BLaER1 treated with 17β-estradiol and CSF1 and Interleukin-3, amounts not matched to agents 10 nM and 100 nM (cell line): ENCODE data around the gene CREB3L2.

Experiments used
- H3K27ac ChIP-seq, 11 experiments: shearing (Covaris generic); formaldehyde crosslinking; 2 replicates each; pipeline ENCODE4 v1.8.1; 2022
- H3K27me3 ChIP-seq, 11 experiments: shearing (Covaris generic); formaldehyde crosslinking; 2 replicates each; pipeline ENCODE4 v1.8.1; 2022
- H3K36me3 ChIP-seq, 11 experiments: shearing (Covaris generic); formaldehyde crosslinking; 2 replicates each; pipeline ENCODE4 v1.8.1; 2022
- H3K4me1 ChIP-seq, 10 experiments: shearing (Covaris generic); formaldehyde crosslinking; 2 replicates each; pipeline ENCODE4 v1.8.1; 2022
- H3K4me2 ChIP-seq, 11 experiments: shearing (Covaris generic); formaldehyde crosslinking; 2 replicates each; pipeline ENCODE4 v1.8.1; 2022
- H3K4me3 ChIP-seq, 10 experiments: shearing (Covaris generic); formaldehyde crosslinking; 2 replicates each; pipeline ENCODE4 v1.8.1; 2022
- H3K9ac ChIP-seq, 11 experiments: shearing (Covaris generic); formaldehyde crosslinking; 2 replicates each; pipeline ENCODE4 v1.8.1; 2022
- H3K9me3 ChIP-seq, 11 experiments: shearing (Covaris generic); formaldehyde crosslinking; replicated peaks in 1 of 11; 2 replicates each; pipeline ENCODE4 v1.8.1; 2022
- H4K20me1 ChIP-seq, 11 experiments: shearing (Covaris generic); formaldehyde crosslinking; 2 replicates each; pipeline ENCODE4 v1.8.1; 2022
- Cebpa-rat ChIP-seq, 11 experiments: shearing (Covaris generic); IDR thresholded peaks; 2 replicates each; pipeline ENCODE4 v1.8.1; 2022

The CREB3L2 gene

DNA sequence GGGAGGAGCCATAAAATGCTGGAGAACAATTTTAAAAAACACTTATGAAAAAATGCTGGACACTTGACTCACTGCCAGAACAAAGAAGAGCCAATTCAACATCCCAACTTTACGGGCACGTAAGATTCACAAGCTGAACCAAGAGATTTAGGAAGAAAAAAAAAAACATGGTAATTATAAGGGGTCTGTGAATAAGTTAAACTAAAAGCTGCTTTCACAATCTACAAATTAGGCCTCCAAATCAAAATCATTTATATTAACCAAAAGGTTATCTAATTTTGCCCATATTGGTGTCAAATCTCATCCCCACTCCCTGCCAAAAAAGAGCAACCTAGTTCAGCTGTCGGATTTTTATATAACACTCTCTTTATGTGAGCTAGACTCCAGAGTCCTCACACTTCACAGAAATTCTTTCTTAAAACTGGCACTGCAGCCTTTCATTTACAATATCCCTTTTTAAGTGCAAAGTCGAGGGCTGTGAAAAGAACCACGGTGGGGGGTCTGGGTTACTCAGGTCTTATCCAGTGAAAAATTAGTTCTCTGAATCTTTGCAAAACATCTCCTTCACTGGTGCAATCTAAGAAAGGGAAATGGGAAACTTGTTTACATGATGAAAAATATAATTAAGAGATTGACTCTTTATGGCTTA, 124.7 kb downstream of the CREB3L2 start:
- no peak overlapping the region for H3K4me2 ChIP-seq
- TF ChIP-seq Cebpa-rat (IDR thresholded peaks at IDR 0.05) = no peak
- H3K27me3 ChIP-seq = no peaks in the 10 kb centered on the region
- no peak overlapping the region for H3K9ac ChIP-seq
- H4K20me1 ChIP-seq = no peaks in the 10 kb centered on the region; a peak in 1 of 22 replicates
- peaks cover 49 to 73% (median 62%) of the 10 kb centered on the region in 10 experiments for H3K4me1 ChIP-seq
- peaks cover 8 to 22% (median 15%) of the 10 kb centered on the region in 11 experiments for H3K9me3 ChIP-seq
- peaks cover 40 to 60% (median 57%) of the 10 kb centered on the region in 11 experiments for H3K36me3 ChIP-seq
- H3K27ac ChIP-seq = peak overlapping the region in 6 of 11 experiments; percentile 23 to 93 (median 32); a peak in 7 of 22 replicates
- no peak overlapping the region for H3K4me3 ChIP-seq

DNA sequence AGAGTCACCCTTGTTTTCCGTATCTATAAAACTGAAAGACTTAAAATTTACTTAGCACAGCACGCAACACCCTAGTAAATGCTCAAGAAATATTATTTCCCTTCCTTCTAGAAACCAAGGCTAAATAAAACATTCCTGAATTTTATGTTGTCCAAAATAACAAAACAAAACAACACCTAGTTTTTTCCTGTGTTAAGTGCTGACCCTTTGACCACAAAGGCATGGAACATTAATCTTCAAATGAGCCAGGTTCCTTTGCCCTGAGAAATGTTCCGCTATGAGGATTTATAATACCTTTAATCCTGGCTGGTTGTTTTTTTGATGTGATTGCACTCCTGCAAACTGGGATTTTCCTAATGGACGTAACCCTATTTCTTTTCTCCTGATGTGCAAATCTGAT, 126.1 kb downstream of the CREB3L2 start:
- no peaks in the 10 kb centered on the region for H3K27me3 ChIP-seq
- H3K9me3 ChIP-seq = peaks cover 0 to 12% (median 6%) of the 10 kb centered on the region in 11 experiments; a peak in 8 of 22 replicates
- peaks cover 26 to 48% (median 43%) of the 10 kb centered on the region in 11 experiments; a peak in 20 of 22 replicates for H3K36me3 ChIP-seq
- H3K4me2 ChIP-seq = peak overlapping the region; percentile 9 to 90 (median 77); a peak in 14 of 22 replicates
- peaks cover 50 to 72% (median 63%) of the 10 kb centered on the region in 10 experiments for H3K4me1 ChIP-seq
- H3K27ac ChIP-seq = peak overlapping the region in 6 of 11 experiments; percentile 83 to 93 (median 88); a peak in 12 of 22 replicates
- H3K4me3 ChIP-seq = no peak overlapping the region
- no peaks in the 10 kb centered on the region; a peak in 1 of 22 replicates for H4K20me1 ChIP-seq
- peak overlapping the region in 4 of 11 experiments; percentile 28 to 80 (median 55); a peak in 3 of 22 replicates for H3K9ac ChIP-seq
- TF ChIP-seq Cebpa-rat (IDR thresholded peaks at IDR 0.05) = no peak

DNA sequence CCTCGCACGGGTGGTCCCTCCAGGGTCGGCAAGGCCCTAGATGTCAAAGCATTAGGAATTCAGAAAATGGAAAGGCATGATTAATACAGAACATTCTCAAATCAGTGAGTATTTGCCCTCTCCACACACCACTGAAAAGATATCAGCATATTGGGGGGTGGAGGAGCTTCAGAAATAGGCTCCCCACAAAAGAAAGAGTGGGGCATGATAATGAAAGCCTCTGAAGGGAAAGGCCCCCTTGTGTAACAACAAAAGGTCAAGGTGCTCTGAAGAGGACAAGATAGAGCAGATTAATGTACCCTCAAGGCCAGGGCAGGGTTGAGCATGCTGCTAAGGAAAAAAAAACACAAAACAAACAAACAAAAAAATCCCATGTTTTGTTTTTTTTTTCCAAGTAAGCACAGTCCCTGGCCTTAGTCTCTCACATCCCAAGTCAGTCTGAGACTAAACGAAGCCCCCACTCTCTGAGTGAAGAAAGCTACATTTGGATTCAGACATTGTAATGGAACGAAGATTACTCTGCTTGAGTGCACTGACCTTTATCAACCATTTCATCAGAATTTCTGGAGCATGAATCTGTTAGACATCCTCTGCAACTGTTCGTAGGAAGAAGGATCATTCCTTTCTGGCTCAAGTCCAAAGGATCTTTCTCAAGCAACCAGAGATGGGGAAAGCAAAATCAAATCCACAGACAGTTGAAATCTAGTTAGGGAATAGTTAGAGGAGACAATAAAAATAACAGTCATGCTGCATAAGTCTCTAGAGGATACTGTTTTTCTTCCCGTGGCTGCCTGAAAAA, 127.7 kb downstream of the CREB3L2 start:
- Histone ChIP-seq H3K4me3 (no peak overlapping the region), H3K36me3 (peaks cover 12 to 32% (median 27%) of the 10 kb centered on the region in 11 experiments; a peak in 18 of 22 replicates), H3K4me2 (peak overlapping the region; percentile 70 to 90 (median 83)), H3K27ac (peak overlapping the region; percentile 36 to 93 (median 83); a peak in 21 of 22 replicates), H4K20me1 (no peaks in the 10 kb centered on the region), H3K4me1 (peaks cover 39 to 58% (median 48%) of the 10 kb centered on the region in 10 experiments), H3K27me3 (no peaks in the 10 kb centered on the region), H3K9me3 (peaks cover 0 to 17% (median 7%) of the 10 kb centered on the region in 11 experiments; a peak in 15 of 22 replicates), H3K9ac (peak overlapping the region; percentile 20 to 81 (median 64); a peak in 19 of 22 replicates)
- peak in 4 of 11 experiments; percentile 14 to 72 (median 50); a peak in 3 of 22 replicates for TF ChIP-seq Cebpa-rat (IDR thresholded peaks at IDR 0.05)

GRCh38 chr7:137873524-137873923, 128.4 kb downstream of the CREB3L2 start:
- Histone ChIP-seq H3K27me3 (no peaks in the 10 kb centered on the region), H4K20me1 (no peaks in the 10 kb centered on the region), H3K4me1 (peaks cover 38 to 51% (median 44%) of the 10 kb centered on the region in 10 experiments), H3K4me2 (peak overlapping the region; percentile 70 to 90 (median 83)), H3K4me3 (no peak overlapping the region), H3K9me3 (peaks cover 0 to 17% (median 7%) of the 10 kb centered on the region in 11 experiments; a peak in 15 of 22 replicates), H3K27ac (peak overlapping the region; percentile 36 to 93 (median 83); a peak in 21 of 22 replicates), H3K36me3 (peaks cover 10 to 26% (median 21%) of the 10 kb centered on the region in 11 experiments; a peak in 18 of 22 replicates), H3K9ac (peak overlapping the region; percentile 20 to 81 (median 64); a peak in 19 of 22 replicates)
- peak in 2 of 11 experiments; percentile 20 to 61; a peak in 2 of 22 replicates for TF ChIP-seq Cebpa-rat (IDR thresholded peaks at IDR 0.05)

- peaks cover 38 to 46% (median 41%) of the 10 kb centered on the region in 10 experiments for H3K4me1 ChIP-seq
- peaks cover 5 to 22% (median 14%) of the 10 kb centered on the region in 11 experiments for H3K9me3 ChIP-seq
- no peak overlapping the region for H3K9ac ChIP-seq
- peaks cover 3 to 16% (median 10%) of the 10 kb centered on the region in 11 experiments; a peak in 15 of 22 replicates for H3K36me3 ChIP-seq
- H3K27ac ChIP-seq = peak overlapping the region in 4 of 11 experiments; percentile 27 to 58 (median 50); a peak in 6 of 22 replicates
- no peaks in the 10 kb centered on the region for H4K20me1 ChIP-seq
- H3K27me3 ChIP-seq = no peaks in the 10 kb centered on the region
- no peak overlapping the region for H3K4me3 ChIP-seq
- peak overlapping the region in 2 of 11 experiments; percentile 0 to 1; a peak in 3 of 22 replicates for H3K4me2 ChIP-seq
- no peak for TF ChIP-seq Cebpa-rat (IDR thresholded peaks at IDR 0.05)
Observed at GRCh38 chr7:137871170-137871915, 130.5 kb downstream of the CREB3L2 start.

GRCh38 chr7:137870684-137871083, 131.2 kb downstream of the CREB3L2 start:
- H4K20me1 ChIP-seq = no peaks in the 10 kb centered on the region
- no peak overlapping the region for H3K4me2 ChIP-seq
- no peak overlapping the region for H3K9ac ChIP-seq
- H3K4me3 ChIP-seq = no peak overlapping the region
- H3K9me3 ChIP-seq = peaks cover 12 to 25% (median 19%) of the 10 kb centered on the region in 11 experiments
- peak overlapping the region in 1 of 11 experiments; percentile 15; a peak in 1 of 22 replicates for H3K27ac ChIP-seq
- TF ChIP-seq Cebpa-rat (IDR thresholded peaks at IDR 0.05) = no peak
- H3K36me3 ChIP-seq = peaks cover 0 to 22% (median 10%) of the 10 kb centered on the region in 11 experiments; a peak in 11 of 22 replicates
- H3K27me3 ChIP-seq = no peaks in the 10 kb centered on the region
- H3K4me1 ChIP-seq = peaks cover 35 to 46% (median 37%) of the 10 kb centered on the region in 10 experiments

DNA sequence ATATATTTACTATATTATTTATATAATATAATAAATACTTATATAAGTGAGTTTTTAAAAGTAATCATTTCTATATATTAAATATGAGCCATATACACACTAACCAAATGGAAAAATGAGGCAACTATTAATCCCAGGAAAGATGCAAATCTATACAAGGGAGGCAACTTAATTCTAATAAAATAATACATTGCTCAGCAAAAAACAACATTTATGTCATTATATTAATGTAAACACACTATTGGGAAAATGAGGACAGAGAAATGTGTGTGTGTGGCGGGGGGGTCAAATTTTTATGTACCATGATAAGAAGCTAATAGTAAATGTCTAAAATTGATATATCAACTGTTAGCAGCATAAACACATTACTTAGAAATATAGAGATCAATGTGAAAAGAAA, 131.8 kb downstream of the CREB3L2 start:
- H3K27ac ChIP-seq = no peak overlapping the region
- H3K9me3 ChIP-seq = peaks cover 18 to 31% (median 26%) of the 10 kb centered on the region in 11 experiments
- no peak overlapping the region for H3K4me3 ChIP-seq
- peaks cover 6 to 26% (median 13%) of the 10 kb centered on the region in 11 experiments; a peak in 12 of 22 replicates for H3K36me3 ChIP-seq
- H3K27me3 ChIP-seq = no peaks in the 10 kb centered on the region
- H3K4me1 ChIP-seq = peaks cover 29 to 40% (median 31%) of the 10 kb centered on the region in 10 experiments
- H3K4me2 ChIP-seq = no peak overlapping the region
- H3K9ac ChIP-seq = no peak overlapping the region
- no peaks in the 10 kb centered on the region for H4K20me1 ChIP-seq
- TF ChIP-seq Cebpa-rat (IDR thresholded peaks at IDR 0.05) = no peak

DNA sequence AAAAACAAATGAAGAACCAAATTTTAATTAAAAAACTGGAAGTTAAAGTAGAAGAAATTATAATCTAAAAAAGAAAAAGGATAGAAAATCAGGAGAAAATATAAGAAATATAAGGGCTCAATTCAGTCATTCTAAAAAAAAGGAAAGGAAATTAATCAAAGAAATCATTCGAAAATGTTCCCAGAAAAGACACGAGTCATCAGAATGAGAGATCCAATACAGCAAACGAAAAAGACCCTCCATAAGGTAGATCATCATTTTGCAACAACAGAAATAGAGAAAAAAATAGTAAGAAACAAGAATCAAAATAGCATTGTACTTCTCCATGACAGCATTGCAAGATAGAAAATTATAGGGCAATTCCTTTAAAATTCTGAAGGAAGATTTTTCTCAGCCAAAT, 132.6 kb downstream of the CREB3L2 start:
- Histone ChIP-seq H3K27me3 (no peaks in the 10 kb centered on the region), H3K4me2 (no peak overlapping the region), H3K4me3 (no peak overlapping the region), H4K20me1 (no peaks in the 10 kb centered on the region), H3K27ac (no peak overlapping the region), H3K9ac (no peak overlapping the region), H3K4me1 (peaks cover 21 to 32% (median 23%) of the 10 kb centered on the region in 10 experiments), H3K36me3 (peaks cover 7 to 27% (median 13%) of the 10 kb centered on the region in 11 experiments; a peak in 12 of 22 replicates), H3K9me3 (peaks cover 22 to 35% (median 27%) of the 10 kb centered on the region in 11 experiments)
- no peak for TF ChIP-seq Cebpa-rat (IDR thresholded peaks at IDR 0.05)
